Activated CD8-positive, alpha-beta memory T cell treated with anti-CD3 and anti-CD28 coated beads, Interleukin-2, amount 10 ng/mL, durations not matched to agents 7 days and 5 days (primary cell): Measurements from ENCODE around the gene COQ8B. TPM values are rescaled to one million over a fixed set of nuclear protein-coding genes. Genes with fewer than 3 reads are reported as not detected.
"Not testable (repeated sequence)": the region's sequence is repeated elsewhere in the genome, so short reads cannot be mapped to it uniquely, and the experiment has no call there.

Experiments
- ATAC-seq: fragments of 150-1000 bp; cut with Tn5 transposase; one replicate; pipeline ENCODE4 v1.10.0; 2021; ENCODE audit warnings: moderate library complexity
- CTCF ChIA-PET: fragments of 350-600 bp; sonication (Branson Sonifier 250); formaldehyde crosslinking; loops from one replicate; lab custom pipeline; 2021; ENCODE audit warnings: antibody characterized with exemption; lab: Charles Lee
- DNase-seq: peaks from one replicate; pipeline ENCODE4 v3.0.0-alpha.2; 2020
- H3K27ac Mint-ChIP-seq: one replicate; pipeline ENCODE4 v1.8.0; 2021; ENCODE audit warnings: mild to moderate bottlenecking, mixed read lengths
- H3K27me3 Mint-ChIP-seq: one replicate; pipeline ENCODE4 v1.8.0; 2021; ENCODE audit warnings: mixed read lengths
- H3K36me3 Mint-ChIP-seq: one replicate; pipeline ENCODE4 v1.8.0; 2021; ENCODE audit warnings: mild to moderate bottlenecking, mixed read lengths
- H3K4me1 Mint-ChIP-seq: one replicate; pipeline ENCODE4 v1.8.0; 2021; ENCODE audit warnings: mixed read lengths
- H3K4me3 Mint-ChIP-seq: one replicate; pipeline ENCODE4 v1.8.0; 2021; ENCODE audit warnings: mild to moderate bottlenecking, moderate library complexity, mixed read lengths
- H3K9me3 Mint-ChIP-seq: one replicate; pipeline ENCODE4 v1.8.0; 2022; ENCODE audit warnings: low read depth, mixed read lengths
- total RNA-seq, 2 experiments: library from RNA; stranded (reverse); gene quantifications; one replicate each; pipeline ENCODE4 v1.2.3, GENCODE V29; 2021

Gene COQ8B
- total RNA-seq, 2 experiments from 2014 or later = 28.0 to 30.9 TPM

GRCh38 chr19:40661616-40662015 lies 55.1 kb downstream of the COQ8B start:
- no peak for DNase-seq
- Mint-ChIP-seq H3K9me3 (no peaks in the 10 kb centered on the region), H3K27me3 (no peaks in the 10 kb centered on the region), H3K27ac (no peak overlapping the region), H3K36me3 (no peaks in the 10 kb centered on the region), H3K4me3 (no peak overlapping the region), H3K4me1 (peaks cover 18% of the 10 kb centered on the region)
- no peak for ATAC-seq
- CTCF ChIA-PET = interaction anchor here (1.3 to 5.8 kb wide), 6 partner anchors 26 to 647 kb away, joined by 3 to 67 read pairs (median 6); no protein-coding TSS in a partner anchor

- CTCF ChIA-PET = interaction anchor here (0.6 to 5.8 kb wide), 6 partner anchors 9 to 485 kb away, joined by 3 to 67 read pairs (median 4); no protein-coding TSS in a partner anchor
- Mint-ChIP-seq H3K27ac (no peak overlapping the region), H3K4me3 (no peak overlapping the region), H3K9me3 (no peaks in the 10 kb centered on the region), H3K4me1 (peaks cover 9% of the 10 kb centered on the region), H3K36me3 (no peaks in the 10 kb centered on the region), H3K27me3 (no peaks in the 10 kb centered on the region)
- DNase-seq (no peak), ATAC-seq (no peak)
Measured at GRCh38 chr19:40659566-40659965, 57.1 kb downstream of the COQ8B start.

- H3K27ac Mint-ChIP-seq = no peak overlapping the region
- H3K4me3 Mint-ChIP-seq = no peak overlapping the region
- no peaks in the 10 kb centered on the region for H3K27me3 Mint-ChIP-seq
- H3K4me1 Mint-ChIP-seq = peaks cover 9% of the 10 kb centered on the region
- H3K9me3 Mint-ChIP-seq = no peaks in the 10 kb centered on the region
- CTCF ChIA-PET = interaction anchor here (0.7 to 5.8 kb wide), 4 partner anchors 9 to 160 kb away, joined by 3 to 67 read pairs (median 4); no protein-coding TSS in a partner anchor
- no peak for DNase-seq
- H3K36me3 Mint-ChIP-seq = no peaks in the 10 kb centered on the region
- no peak for ATAC-seq
Measured at GRCh38 chr19:40659116-40659515, 57.6 kb downstream of the COQ8B start.

GRCh38 chr19:40658031-40658430 lies 58.7 kb downstream of the COQ8B start:
- CTCF ChIA-PET = interaction anchor here (0.6 to 1.1 kb wide), 3 partner anchors 123 to 162 kb away, joined by 3 to 8 read pairs (median 3); no protein-coding TSS in a partner anchor

GRCh38 chr19:40655684-40656083 lies 61.0 kb downstream of the COQ8B start:
- not testable (repeated sequence) for H3K27ac Mint-ChIP-seq, H3K36me3 Mint-ChIP-seq, H3K4me1 Mint-ChIP-seq, H3K4me3 Mint-ChIP-seq, DNase-seq, H3K9me3 Mint-ChIP-seq, H3K27me3 Mint-ChIP-seq, ATAC-seq
- CTCF ChIA-PET = interaction anchor here (1.7 kb wide), 1 partner anchor 21 kb away, joined by 7 read pairs; no protein-coding TSS in a partner anchor

More at GRCh38 chr19:40658031-40658430, 58.7 kb downstream of the COQ8B start:
- H3K4me3 Mint-ChIP-seq = no peak overlapping the region
- H3K36me3 Mint-ChIP-seq = no peaks in the 10 kb centered on the region
- no peaks in the 10 kb centered on the region for H3K9me3 Mint-ChIP-seq
- H3K27ac Mint-ChIP-seq = no peak overlapping the region
- no peaks in the 10 kb centered on the region for H3K27me3 Mint-ChIP-seq
- no peak for ATAC-seq
- no peaks in the 10 kb centered on the region for H3K4me1 Mint-ChIP-seq
- DNase-seq = no peak

- not testable (repeated sequence) for H3K27me3 Mint-ChIP-seq, DNase-seq, H3K4me1 Mint-ChIP-seq, H3K36me3 Mint-ChIP-seq, H3K4me3 Mint-ChIP-seq, H3K27ac Mint-ChIP-seq, ATAC-seq, H3K9me3 Mint-ChIP-seq
- CTCF ChIA-PET = interaction anchor here (1.3 to 2.6 kb wide), 2 partner anchors 11 to 17 kb away, joined by 3 to 12 read pairs; no protein-coding TSS in a partner anchor
Measured at GRCh38 chr19:40652303-40652702, 64.4 kb downstream of the COQ8B start.

- no peak for ATAC-seq
- no peaks in the 10 kb centered on the region for H3K9me3 Mint-ChIP-seq
- H3K27ac Mint-ChIP-seq = no peak overlapping the region
- CTCF ChIA-PET = interaction anchor here (0.6 to 2.6 kb wide), 4 partner anchors 8 to 833 kb away, joined by 3 to 12 read pairs (median 4); no protein-coding TSS in a partner anchor
- H3K4me3 Mint-ChIP-seq = no peak overlapping the region
- no peaks in the 10 kb centered on the region for H3K36me3 Mint-ChIP-seq
- peaks cover 3% of the 10 kb centered on the region for H3K4me1 Mint-ChIP-seq
- DNase-seq = no peak
- peaks cover 4% of the 10 kb centered on the region for H3K27me3 Mint-ChIP-seq
Measured at GRCh38 chr19:40650749-40651305, 65.9 kb downstream of the COQ8B start.

- H3K36me3 Mint-ChIP-seq, H3K9me3 Mint-ChIP-seq, H3K4me1 Mint-ChIP-seq, ATAC-seq, H3K27ac Mint-ChIP-seq, H3K27me3 Mint-ChIP-seq, DNase-seq, H3K4me3 Mint-ChIP-seq: not testable (repeated sequence)
- CTCF ChIA-PET = interaction anchor here (0.6 to 2.6 kb wide), 3 partner anchors 9 to 15 kb away, joined by 3 to 12 read pairs (median 3); no protein-coding TSS in a partner anchor
Measured at GRCh38 chr19:40649903-40650675, 66.6 kb downstream of the COQ8B start.

- no peaks in the 10 kb centered on the region for H3K36me3 Mint-ChIP-seq
- no peak overlapping the region for H3K4me3 Mint-ChIP-seq
- DNase-seq = no peak
- no peaks in the 10 kb centered on the region for H3K9me3 Mint-ChIP-seq
- H3K27me3 Mint-ChIP-seq = peaks cover 7% of the 10 kb centered on the region
- no peak for ATAC-seq
- peaks cover 8% of the 10 kb centered on the region for H3K4me1 Mint-ChIP-seq
- no peak overlapping the region for H3K27ac Mint-ChIP-seq
- CTCF ChIA-PET = interaction anchor here (0.7 to 4.6 kb wide), 4 partner anchors 12 to 342 kb away, joined by 3 to 52 read pairs (median 6); no protein-coding TSS in a partner anchor
Measured at GRCh38 chr19:40646743-40647254, 69.9 kb downstream of the COQ8B start.

- CTCF ChIA-PET = interaction anchor here (4.6 kb wide), 1 partner anchor 8 kb away, joined by 52 read pairs; no protein-coding TSS in a partner anchor
- Mint-ChIP-seq H3K36me3 (no peaks in the 10 kb centered on the region), H3K4me3 (no peak overlapping the region), H3K4me1 (peaks cover 8% of the 10 kb centered on the region), H3K9me3 (no peaks in the 10 kb centered on the region), H3K27ac (no peak overlapping the region), H3K27me3 (peaks cover 7% of the 10 kb centered on the region)
- no peak for ATAC-seq
- no peak for DNase-seq
Measured at GRCh38 chr19:40642757-40643305, 73.9 kb downstream of the COQ8B start.

- ATAC-seq (no peak), DNase-seq (no peak)
- Mint-ChIP-seq H3K27ac (no peak overlapping the region), H3K4me1 (peaks cover 8% of the 10 kb centered on the region), H3K27me3 (peaks cover 7% of the 10 kb centered on the region), H3K36me3 (no peaks in the 10 kb centered on the region), H3K9me3 (no peaks in the 10 kb centered on the region), H3K4me3 (no peak overlapping the region)
- CTCF ChIA-PET = no interaction called here
Measured at GRCh38 chr19:40642051-40642706, 74.5 kb downstream of the COQ8B start.
